Peyer's patch (tissue), 4 donors: ENCODE results near the gene FAM170B.

Experiments used
- CTCF ChIP-seq, 6 experiments: fragments of 450-650 bp in 4 of 6; fragments of 200-600 bp in 2 of 6; sonication (generic) in 1 of 6; IDR thresholded peaks; one replicate each; pipeline ENCODE4 v1.5.1; 2017 to 2019; ENCODE audit warnings: antibody characterized with exemption in 6 of 6, mild to moderate bottlenecking in 3 of 6, moderate library complexity in 1 of 6
- POLR2A ChIP-seq, 2 donors: fragments of 450-650 bp; IDR thresholded peaks; one replicate each; pipeline ENCODE4 v1.5.1; 2017; ENCODE audit warnings: antibody characterized with exemption in 2 of 2, mild to moderate bottlenecking in 2 of 2, moderate library complexity in 2 of 2

- no peak for TF ChIP-seq CTCF (IDR thresholded peaks at IDR 0.05)
- no peak for TF ChIP-seq POLR2A (IDR thresholded peaks at IDR 0.05)
Measured at GRCh38 chr10:49090696-49091380, 43.0 kb downstream of the FAM170B start.
